ENCODE results near the gene TMEM214. TPM values are rescaled to one million over a fixed set of nuclear protein-coding genes. Genes with fewer than 3 reads are reported as not detected.

TMEM214 gene
- total RNA-seq, 1 donor from 2014 or later: 74.1 TPM

GRCh38 chr2:27065128-27065527 is 32.4 kb downstream of the TMEM214 start:
- no peak overlapping the region for H3K27ac ChIP-seq
- H3K36me3 ChIP-seq: peaks cover 0 to 57% of the 10 kb centered on the region in 2 donors
- TF ChIP-seq CTCF (IDR thresholded peaks at IDR 0.05): no peak
- H3K9me3 ChIP-seq: no peaks in the 10 kb centered on the region
- H3K27me3 ChIP-seq: no peaks in the 10 kb centered on the region
- no peak for DNase-seq (ENCODE audit: low spot score in 2 of 2)
- H3K4me1 ChIP-seq: peaks cover 2 to 17% of the 10 kb centered on the region in 2 donors
- intact Hi-C loops (cut with DNase I): no loop called here
- H3K4me3 ChIP-seq: no peak overlapping the region

- no peaks in the 10 kb centered on the region for H3K9me3 ChIP-seq
- H3K27ac ChIP-seq: no peak overlapping the region
- intact Hi-C loops (cut with DNase I): no loop called here
- H3K4me3 ChIP-seq: no peak overlapping the region
- H3K27me3 ChIP-seq: no peaks in the 10 kb centered on the region
- H3K4me1 ChIP-seq: peaks cover 8 to 23% of the 10 kb centered on the region in 2 donors
- H3K36me3 ChIP-seq: peaks cover 0 to 47% of the 10 kb centered on the region in 2 donors
- no peak for TF ChIP-seq CTCF (IDR thresholded peaks at IDR 0.05)
- no peak for DNase-seq (ENCODE audit: low spot score in 2 of 2)
Measured at GRCh38 chr2:27067385-27067784, 34.6 kb downstream of the TMEM214 start.

- no peak for TF ChIP-seq CTCF (IDR thresholded peaks at IDR 0.05)
- Histone ChIP-seq H3K4me1 (peaks cover 11 to 42% of the 10 kb centered on the region in 2 donors), H3K4me3 (peak overlapping the region in 1 of 2 donors; percentile 81), H3K36me3 (peaks cover 0 to 43% of the 10 kb centered on the region in 2 donors), H3K27ac (peak overlapping the region in 1 of 2 donors; percentile 97), H3K9me3 (no peaks in the 10 kb centered on the region), H3K27me3 (no peaks in the 10 kb centered on the region)
- no peak for DNase-seq (ENCODE audit: low spot score in 2 of 2)
- intact Hi-C loops (cut with DNase I): no loop called here
Measured at GRCh38 chr2:27069436-27069835, 36.7 kb downstream of the TMEM214 start.

GRCh38 chr2:27069961-27070618 is 37.3 kb downstream of the TMEM214 start:
- intact Hi-C loops (cut with DNase I): loop anchor here (5.0 to 10.0 kb wide), 2 partner anchors 38 to 305 kb away; partner anchors contain the start of genes SLC35F6 and TMEM214
- TF ChIP-seq CTCF (IDR thresholded peaks at IDR 0.05): no peak
- peaks cover 0 to 39% of the 10 kb centered on the region in 2 donors for H3K36me3 ChIP-seq
- H3K9me3 ChIP-seq: no peaks in the 10 kb centered on the region
- peaks cover 11 to 48% of the 10 kb centered on the region in 2 donors for H3K4me1 ChIP-seq
- H3K27me3 ChIP-seq: no peaks in the 10 kb centered on the region
- H3K27ac ChIP-seq: peak overlapping the region; percentile 94 to 97
- DNase-seq (ENCODE audit: low spot score in 2 of 2): no peak
- H3K4me3 ChIP-seq: peak overlapping the region; percentile 81 to 91

- Histone ChIP-seq H3K9me3 (no peaks in the 10 kb centered on the region), H3K4me1 (peaks cover 11 to 50% of the 10 kb centered on the region in 2 donors)
- intact Hi-C loops (cut with DNase I): loop anchor here (1.0 to 10.0 kb wide), 4 partner anchors 11 to 306 kb away; partner anchors contain the start of genes KHK, SLC35F6 and TMEM214
Measured at GRCh38 chr2:27070653-27071276, 38.0 kb downstream of the TMEM214 start.

More at GRCh38 chr2:27070653-27071276, 38.0 kb downstream of the TMEM214 start:
- TF ChIP-seq CTCF (IDR thresholded peaks at IDR 0.05): no peak
- Histone ChIP-seq H3K27me3 (no peaks in the 10 kb centered on the region), H3K36me3 (peaks cover 0 to 33% of the 10 kb centered on the region in 2 donors), H3K27ac (peak overlapping the region; percentile 94 to 97), H3K4me3 (peak overlapping the region; percentile 81 to 91)
- DNase-seq (ENCODE audit: low spot score in 2 of 2): peak in 1 of 2 donors; percentile 57
